OCI-M2 (cell line): ENCODE measurements around the gene ITM2B.

ENCODE experiments used
- DNase-seq: peaks from one replicate; lab custom pipeline; 2025; ENCODE audit not compliant: unreplicated experiment; lab: John Stamatoyannopoulos, UW

ITM2B gene

GRCh38 chr13:48255954-48256353, 22.9 kb downstream of the ITM2B start:
- DNase-seq = no peak

DNA sequence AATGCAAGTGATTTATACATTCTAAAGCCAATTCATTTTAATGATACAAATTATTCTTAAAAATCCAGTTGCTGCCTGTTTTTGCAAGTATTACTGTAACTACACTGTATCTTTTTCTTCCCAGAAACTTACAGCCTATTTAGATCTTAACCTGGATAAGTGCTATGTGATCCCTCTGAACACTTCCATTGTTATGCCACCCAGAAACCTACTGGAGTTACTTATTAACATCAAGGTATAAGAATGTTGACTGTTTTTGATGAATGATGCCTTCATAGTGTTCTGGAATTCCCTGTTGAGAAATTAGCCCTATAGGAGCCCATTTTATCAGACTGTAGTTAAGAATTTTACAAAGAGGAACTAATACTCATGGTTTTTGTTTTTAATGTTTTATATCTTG, 25.0 kb downstream of the ITM2B start:
- no peak for DNase-seq

DNA sequence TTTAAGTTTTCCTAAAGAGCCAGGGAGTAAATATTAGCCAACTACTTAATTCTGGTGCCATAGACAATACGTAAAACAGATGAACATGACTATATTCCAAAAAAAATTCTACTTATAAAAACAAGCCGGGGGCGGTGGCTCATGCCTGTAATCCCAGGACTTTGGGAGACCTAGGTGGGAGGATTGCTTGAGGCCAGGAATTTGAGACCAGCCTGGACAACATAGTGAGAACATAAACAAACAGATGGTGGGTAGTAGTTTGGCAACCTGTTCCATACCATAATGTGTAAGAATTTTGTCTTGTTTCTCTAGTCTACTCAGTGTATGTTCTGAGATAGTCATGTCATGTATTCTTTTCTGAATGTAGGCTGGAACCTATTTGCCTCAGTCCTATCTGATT, 25.4 kb downstream of the ITM2B start:
- no peak for DNase-seq

- no peak for DNase-seq
Measured at GRCh38 chr13:48260970-48261369, 28.0 kb downstream of the ITM2B start.

DNA sequence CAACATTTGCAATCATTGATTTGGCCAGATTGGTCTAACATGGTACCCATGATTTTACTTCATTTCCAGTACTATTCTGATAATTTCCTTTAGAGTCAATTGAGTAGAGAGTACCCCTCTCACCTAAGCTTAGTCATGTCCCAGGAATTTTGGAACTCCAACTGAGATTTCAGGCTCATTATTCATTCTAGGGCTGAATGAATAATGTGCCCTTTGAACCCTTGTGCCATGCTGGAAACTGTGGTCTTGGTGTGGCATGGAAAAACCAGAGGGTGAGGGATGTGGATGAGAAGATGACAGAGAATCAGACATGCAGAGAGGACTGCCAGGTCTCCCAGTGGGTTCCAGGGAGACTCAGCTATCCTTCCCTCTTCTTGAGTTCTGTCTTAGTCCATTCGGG, 30.2 kb downstream of the ITM2B start:
- no peak for DNase-seq

DNA sequence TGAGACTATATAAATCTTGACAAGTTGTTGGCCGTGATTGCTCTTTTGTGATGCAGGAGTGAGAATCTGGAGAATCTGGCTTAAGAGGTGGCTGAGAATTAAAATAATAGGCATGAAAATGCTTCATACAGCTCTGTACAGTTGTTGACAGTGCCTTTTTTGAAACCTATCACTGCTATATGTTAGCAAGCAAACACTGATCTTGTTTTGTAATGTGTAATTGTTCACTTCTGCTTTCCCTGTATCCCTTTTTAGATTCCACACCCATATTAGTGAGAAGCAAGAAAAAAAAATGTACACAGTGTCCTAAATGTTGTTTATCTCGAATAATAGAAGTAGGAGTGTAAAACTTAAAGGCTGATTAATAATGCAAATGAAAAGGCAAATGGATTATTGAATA, 31.1 kb downstream of the ITM2B start:
- DNase-seq = no peak

GRCh38 chr13:48265217-48265815, 32.3 kb downstream of the ITM2B start:
- DNase-seq = no peak

DNA sequence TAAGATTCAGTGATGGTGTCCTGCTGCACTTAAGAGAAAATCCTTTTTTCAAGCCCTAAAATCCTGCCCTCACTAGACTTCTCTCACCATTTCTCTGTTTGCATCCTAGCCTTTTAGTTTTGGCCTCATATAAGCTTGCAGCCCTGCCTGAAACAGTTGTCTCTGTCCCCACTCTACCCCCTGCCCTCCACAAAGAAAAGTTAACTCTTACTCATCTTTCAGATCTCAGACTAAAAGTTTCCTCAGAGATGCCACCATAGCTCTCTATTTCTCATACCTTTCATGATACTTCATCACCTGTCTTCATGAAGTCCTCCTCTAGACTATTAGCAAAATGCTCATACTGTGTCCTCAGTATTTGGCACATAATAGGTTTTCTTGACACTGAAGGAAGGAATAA, 33.1 kb downstream of the ITM2B start:
- no peak for DNase-seq

DNA sequence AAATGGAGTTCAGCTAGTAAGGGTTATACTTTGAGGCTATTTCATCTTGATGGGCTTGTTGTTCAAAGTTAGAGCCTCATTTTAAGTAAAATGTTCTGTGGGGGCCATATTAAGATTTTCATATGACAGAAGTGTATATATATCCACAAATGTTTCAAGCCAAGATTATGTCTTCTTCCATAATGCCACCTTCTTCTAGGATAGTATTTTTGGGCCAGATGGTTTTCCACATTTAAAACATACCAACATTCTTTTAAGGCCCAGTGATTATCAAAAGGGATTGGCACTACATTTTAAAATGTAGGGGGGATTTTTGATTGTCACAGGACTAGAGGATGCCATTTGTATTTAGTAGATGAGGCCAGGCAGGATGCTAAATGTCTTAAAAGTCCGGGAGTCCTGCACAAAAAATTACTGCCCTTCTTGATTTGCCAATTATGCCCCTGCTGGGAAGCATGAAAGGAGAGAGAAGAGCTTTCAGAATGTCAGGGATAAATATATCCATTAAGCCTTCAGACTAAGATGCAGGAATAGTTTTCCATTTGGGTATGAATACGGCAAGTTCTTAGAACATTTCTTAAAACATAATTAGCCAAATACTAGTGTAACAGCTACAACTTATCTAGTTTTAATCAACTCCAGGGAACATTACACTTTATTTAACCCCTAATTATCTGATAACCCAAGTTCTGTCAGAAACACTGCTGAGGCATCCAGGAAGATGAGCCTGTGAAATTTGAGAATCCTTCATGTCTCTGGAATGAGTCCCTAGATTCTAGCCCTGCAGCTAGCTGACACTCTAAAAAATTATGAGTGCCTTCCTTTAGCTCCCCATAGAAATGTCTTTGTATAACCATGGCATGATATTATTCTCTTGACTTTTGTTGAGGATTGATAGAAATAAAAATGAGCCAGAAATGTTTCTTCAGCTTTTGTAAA, 34.0 kb downstream of the ITM2B start:
- DNase-seq = no peak

- DNase-seq = no peak
Measured at GRCh38 chr13:48268019-48268418, 35.0 kb downstream of the ITM2B start.

DNA sequence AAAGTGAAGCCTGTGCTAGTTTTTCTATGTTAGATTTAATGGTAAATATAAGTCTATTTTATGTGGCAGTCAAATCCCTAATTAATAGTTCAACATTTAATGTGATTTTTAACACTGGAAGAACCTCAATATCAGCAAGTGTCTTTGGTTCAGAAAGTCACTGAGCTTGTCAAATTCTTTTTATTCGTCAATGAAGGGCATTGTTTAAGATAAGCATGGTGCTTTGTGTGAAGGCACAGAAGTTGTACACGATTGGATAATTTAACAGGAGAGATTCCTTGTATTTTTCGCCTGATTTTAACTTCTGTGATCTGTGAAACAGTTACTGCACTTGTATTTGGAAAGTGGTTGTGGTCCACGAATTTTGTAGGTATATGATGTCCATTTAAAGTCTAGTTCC, 40.3 kb downstream of the ITM2B start:
- DNase-seq = no peak

DNA sequence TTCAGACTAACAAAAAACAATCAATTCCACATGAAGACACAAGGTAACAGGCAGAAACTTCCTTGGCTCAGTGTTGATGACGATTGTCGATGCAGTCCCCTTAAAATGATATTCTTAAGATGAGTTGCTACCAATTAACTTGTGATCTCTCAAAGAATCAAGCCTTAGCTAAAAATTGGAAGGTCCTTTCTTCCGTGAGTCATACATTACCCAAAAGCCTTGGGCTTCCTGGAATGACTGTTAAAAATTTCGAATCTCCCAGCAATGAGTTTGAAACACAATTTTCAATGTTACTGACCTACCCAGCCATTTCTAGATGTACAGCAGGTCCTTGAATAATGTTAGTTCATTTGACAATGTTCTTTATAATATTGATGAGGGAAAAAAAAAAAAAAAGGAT, 42.5 kb downstream of the ITM2B start:
- no peak for DNase-seq

- DNase-seq = no peak
Measured at GRCh38 chr13:48278806-48279205, 45.8 kb downstream of the ITM2B start.

GRCh38 chr13:48281556-48281955, 48.5 kb downstream of the ITM2B start:
- no peak for DNase-seq

GRCh38 chr13:48291730-48292129, 58.7 kb downstream of the ITM2B start:
- DNase-seq = no peak

DNA sequence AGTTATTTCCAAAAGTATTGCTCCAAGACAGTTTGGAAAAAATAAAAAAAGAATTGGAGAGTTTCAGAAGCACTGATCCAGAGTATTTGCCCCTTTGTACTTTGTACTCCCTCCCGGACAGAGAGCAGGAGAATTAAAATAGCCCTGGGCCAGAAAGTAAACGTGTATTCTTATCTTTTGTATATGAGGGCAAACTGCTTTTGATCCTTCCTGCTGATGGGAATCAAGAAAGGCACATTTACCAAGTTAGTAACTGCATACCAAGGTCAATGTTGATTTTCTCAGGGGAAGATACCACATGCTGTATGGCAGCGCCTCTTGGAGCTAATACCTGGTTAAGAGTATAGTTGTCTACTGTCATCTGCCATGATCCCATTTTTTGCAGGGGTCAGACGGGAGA, 59.6 kb downstream of the ITM2B start:
- no peak for DNase-seq

- DNase-seq = no peak
Measured at GRCh38 chr13:48294653-48295052, 61.6 kb downstream of the ITM2B start.

DNA sequence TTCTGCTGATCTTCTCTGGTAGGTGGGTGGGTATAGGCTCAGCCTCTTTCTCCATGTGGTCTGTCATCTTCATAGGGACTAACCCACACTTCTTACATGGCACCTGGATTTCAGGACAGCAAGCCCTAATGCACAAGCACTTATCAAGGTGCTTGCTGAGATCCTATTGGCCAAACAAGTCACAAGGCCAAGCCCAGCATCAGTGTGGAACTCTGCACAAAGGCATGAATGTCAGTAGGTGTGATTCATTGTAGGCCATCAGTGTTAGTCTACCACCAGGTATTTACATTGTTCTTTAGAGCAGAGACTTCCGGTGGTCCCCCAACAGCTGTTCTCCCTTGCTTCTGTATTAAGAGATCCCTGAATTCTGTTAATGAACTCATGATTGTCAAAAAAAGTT, 62.3 kb downstream of the ITM2B start:
- DNase-seq = no peak

DNA sequence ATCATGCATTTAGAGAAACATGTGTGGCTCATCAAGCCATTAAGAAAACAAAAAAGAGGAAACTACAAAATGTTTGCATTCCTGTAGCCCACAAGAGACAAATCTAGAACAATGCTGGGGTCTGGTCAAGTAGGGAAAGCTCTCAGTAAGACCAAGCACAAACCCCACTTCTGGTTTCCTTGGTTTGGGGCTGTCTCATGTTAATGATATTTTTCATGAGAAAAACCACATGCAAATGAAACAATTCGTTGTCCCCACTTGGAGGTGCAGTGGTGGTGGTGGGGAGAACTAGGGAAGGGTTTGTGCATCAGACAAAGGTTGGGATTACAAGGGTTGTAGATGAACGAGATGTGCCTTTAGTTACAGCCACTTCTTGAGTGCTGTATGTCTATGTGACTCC, 63.5 kb downstream of the ITM2B start:
- DNase-seq = no peak

- no peak for DNase-seq
Measured at GRCh38 chr13:48297131-48297786, 64.3 kb downstream of the ITM2B start.

GRCh38 chr13:48299591-48299990, 66.6 kb downstream of the ITM2B start:
- DNase-seq = no peak

DNA sequence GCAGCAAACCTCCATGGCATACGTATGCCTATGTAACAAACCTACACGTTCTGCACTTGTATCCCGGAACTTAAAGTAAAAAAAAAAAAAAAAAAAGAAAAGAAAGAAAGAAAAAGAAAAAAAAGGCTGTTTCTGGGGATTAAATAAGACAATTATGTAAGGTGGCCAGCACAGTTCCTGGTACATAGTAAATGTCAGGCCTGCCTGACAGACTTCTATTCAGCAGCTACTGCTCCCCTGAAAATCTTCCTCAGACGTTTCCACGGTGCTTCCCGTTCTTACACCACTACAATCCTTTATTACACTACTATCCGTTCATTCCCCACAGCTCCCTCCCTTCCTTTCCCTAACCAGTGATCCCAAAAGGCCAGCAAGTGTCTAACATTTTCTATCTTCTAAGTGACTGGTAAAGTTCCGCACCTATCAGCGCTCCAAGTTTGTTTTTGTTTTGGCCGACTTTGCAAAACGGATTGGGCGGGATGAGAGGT, 69.9 kb downstream of the ITM2B start:
- DNase-seq = no peak
